ENCODE results near the gene VDAC2.

Gene VDAC2, protein sequence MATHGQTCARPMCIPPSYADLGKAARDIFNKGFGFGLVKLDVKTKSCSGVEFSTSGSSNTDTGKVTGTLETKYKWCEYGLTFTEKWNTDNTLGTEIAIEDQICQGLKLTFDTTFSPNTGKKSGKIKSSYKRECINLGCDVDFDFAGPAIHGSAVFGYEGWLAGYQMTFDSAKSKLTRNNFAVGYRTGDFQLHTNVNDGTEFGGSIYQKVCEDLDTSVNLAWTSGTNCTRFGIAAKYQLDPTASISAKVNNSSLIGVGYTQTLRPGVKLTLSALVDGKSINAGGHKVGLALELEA

GRCh38 chr10:75210282-75211006, at the start of gene VDAC2:
Gene VDAC2, plus strand, starts transcription at chr10:75210796. Its CDS starts 363 bp downstream, at chr10:75211159.
- peak; percentile 96 for DNase-seq (ENCODE audit: low spot score)
- Mint-ChIP-seq H3K4me1 (ENCODE audit: low read depth) (peaks cover 31% of the 10 kb centered on the region), H3K4me3 (peak within 1 kb of the TSS; percentile 97), H3K9me3 (no peaks in the 10 kb centered on the region), H3K27ac (peak within 1 kb of the TSS; percentile 100), H3K36me3 (ENCODE audit: low read depth) (peaks cover 33% of the 10 kb centered on the region), H3K27me3 (ENCODE audit: low read depth) (no peaks in the 10 kb centered on the region)

DNA sequence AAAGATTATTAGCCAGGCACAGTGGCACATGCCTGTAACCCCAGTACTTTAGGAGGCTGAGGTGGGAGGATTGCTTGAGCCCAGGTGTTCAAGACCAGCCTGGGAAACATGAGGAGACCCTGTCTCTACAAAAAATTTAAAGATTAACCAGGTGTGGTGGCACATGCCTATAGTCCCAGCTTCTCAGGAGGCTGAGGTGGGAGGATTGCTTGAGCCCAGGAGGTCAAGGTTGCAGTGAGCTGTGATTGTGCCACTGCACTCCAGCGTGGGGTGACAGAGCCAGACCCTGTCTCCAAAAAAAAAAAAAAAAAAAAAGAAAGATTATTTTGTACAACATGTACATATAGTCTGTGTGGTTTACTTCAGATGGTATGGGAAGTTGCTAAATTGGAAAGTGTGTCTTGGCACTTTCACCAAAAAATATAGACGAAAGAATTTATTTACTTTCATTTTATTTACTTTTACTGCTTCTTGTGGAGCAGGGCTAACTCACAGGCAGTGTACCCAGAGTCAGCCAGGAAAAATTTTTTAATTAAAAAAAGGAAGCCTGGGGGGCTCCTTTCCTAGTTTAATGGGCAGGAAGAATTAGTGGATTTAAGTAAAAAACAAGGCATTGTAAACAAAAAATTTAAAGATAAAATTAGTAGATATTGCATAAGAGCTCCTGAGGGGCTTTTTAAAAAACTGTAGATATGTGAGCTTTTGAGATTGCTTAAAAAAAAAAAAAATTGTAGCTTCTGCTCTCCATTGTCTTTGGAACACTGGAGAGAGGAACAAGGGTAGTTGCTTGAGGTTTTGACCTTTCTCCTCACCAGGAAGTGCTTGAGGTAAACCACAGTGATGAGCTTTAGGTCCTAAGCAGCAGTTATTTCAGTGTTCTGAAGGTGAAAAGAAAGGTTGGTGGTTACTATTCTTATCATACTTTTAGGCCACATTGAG, 44.6 kb upstream of the VDAC2 start:
- no peaks in the 10 kb centered on the region for H3K27me3 Mint-ChIP-seq (ENCODE audit: low read depth)
- peaks cover 19% of the 10 kb centered on the region for H3K36me3 Mint-ChIP-seq (ENCODE audit: low read depth)
- H3K9me3 Mint-ChIP-seq = no peaks in the 10 kb centered on the region
- DNase-seq (ENCODE audit: low spot score) = peak; percentile 37
- peak overlapping the region; percentile 67 for H3K4me3 Mint-ChIP-seq
- H3K27ac Mint-ChIP-seq = peak overlapping the region; percentile 91
- H3K4me1 Mint-ChIP-seq (ENCODE audit: low read depth) = peaks cover 33% of the 10 kb centered on the region

GRCh38 chr10:75166623-75166972, 44.0 kb upstream of the VDAC2 start:
- no peak for DNase-seq (ENCODE audit: low spot score)
- Mint-ChIP-seq H3K27me3 (ENCODE audit: low read depth) (no peaks in the 10 kb centered on the region), H3K9me3 (no peaks in the 10 kb centered on the region), H3K4me3 (peak overlapping the region; percentile 67), H3K4me1 (ENCODE audit: low read depth) (peaks cover 30% of the 10 kb centered on the region), H3K36me3 (ENCODE audit: low read depth) (peaks cover 16% of the 10 kb centered on the region), H3K27ac (peak overlapping the region; percentile 91)

DNA sequence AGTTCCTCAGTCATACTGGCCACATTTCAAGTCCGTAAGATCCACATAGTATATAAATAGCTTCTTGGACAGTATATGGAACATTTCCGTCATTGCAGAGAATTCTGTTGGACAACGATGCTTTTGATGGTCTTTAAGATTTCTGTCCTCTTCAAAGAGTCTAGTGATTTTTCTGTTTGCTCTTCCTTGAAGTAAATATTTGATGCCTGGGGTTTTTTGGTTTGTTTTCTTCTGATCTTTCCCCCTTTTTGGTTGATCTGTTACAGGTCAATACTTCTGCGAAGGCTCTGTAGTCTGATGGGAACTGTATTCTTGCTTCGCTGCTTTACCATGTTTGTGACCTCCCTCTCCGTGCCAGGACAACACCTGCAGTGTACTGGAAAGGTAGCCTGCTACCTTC, 42.3 kb upstream of the VDAC2 start:
- Mint-ChIP-seq H3K9me3 (no peaks in the 10 kb centered on the region), H3K36me3 (ENCODE audit: low read depth) (peaks cover 16% of the 10 kb centered on the region), H3K4me1 (ENCODE audit: low read depth) (peaks cover 30% of the 10 kb centered on the region), H3K27ac (peak overlapping the region; percentile 67), H3K4me3 (peak overlapping the region; percentile 38), H3K27me3 (ENCODE audit: low read depth) (no peaks in the 10 kb centered on the region)
- no peak for DNase-seq (ENCODE audit: low spot score)

GRCh38 chr10:75170215-75170614, 40.4 kb upstream of the VDAC2 start:
- H3K27ac Mint-ChIP-seq = no peak overlapping the region

GRCh38 chr10:75175046-75175445, 35.5 kb upstream of the VDAC2 start:
- Mint-ChIP-seq H3K9me3 (no peaks in the 10 kb centered on the region), H3K4me3 (no peak overlapping the region), H3K4me1 (ENCODE audit: low read depth) (peaks cover 20% of the 10 kb centered on the region), H3K27ac (no peak overlapping the region), H3K27me3 (ENCODE audit: low read depth) (no peaks in the 10 kb centered on the region), H3K36me3 (ENCODE audit: low read depth) (peaks cover 20% of the 10 kb centered on the region)
- DNase-seq (ENCODE audit: low spot score) = no peak

More at GRCh38 chr10:75170215-75170614, 40.4 kb upstream of the VDAC2 start:
- no peak for DNase-seq (ENCODE audit: low spot score)
- no peaks in the 10 kb centered on the region for H3K27me3 Mint-ChIP-seq (ENCODE audit: low read depth)
- H3K9me3 Mint-ChIP-seq = no peaks in the 10 kb centered on the region
- peaks cover 20% of the 10 kb centered on the region for H3K36me3 Mint-ChIP-seq (ENCODE audit: low read depth)
- H3K4me1 Mint-ChIP-seq (ENCODE audit: low read depth) = peaks cover 27% of the 10 kb centered on the region
- no peak overlapping the region for H3K4me3 Mint-ChIP-seq

GRCh38 chr10:75176046-75176445, 34.5 kb upstream of the VDAC2 start:
- H3K4me3 Mint-ChIP-seq = no peak overlapping the region
- no peaks in the 10 kb centered on the region for H3K9me3 Mint-ChIP-seq
- H3K36me3 Mint-ChIP-seq (ENCODE audit: low read depth) = peaks cover 18% of the 10 kb centered on the region
- no peaks in the 10 kb centered on the region for H3K27me3 Mint-ChIP-seq (ENCODE audit: low read depth)
- H3K27ac Mint-ChIP-seq = no peak overlapping the region
- peaks cover 19% of the 10 kb centered on the region for H3K4me1 Mint-ChIP-seq (ENCODE audit: low read depth)
- no peak for DNase-seq (ENCODE audit: low spot score)

GRCh38 chr10:75176736-75177135, 33.9 kb upstream of the VDAC2 start:
- no peaks in the 10 kb centered on the region for H3K27me3 Mint-ChIP-seq (ENCODE audit: low read depth)

DNA sequence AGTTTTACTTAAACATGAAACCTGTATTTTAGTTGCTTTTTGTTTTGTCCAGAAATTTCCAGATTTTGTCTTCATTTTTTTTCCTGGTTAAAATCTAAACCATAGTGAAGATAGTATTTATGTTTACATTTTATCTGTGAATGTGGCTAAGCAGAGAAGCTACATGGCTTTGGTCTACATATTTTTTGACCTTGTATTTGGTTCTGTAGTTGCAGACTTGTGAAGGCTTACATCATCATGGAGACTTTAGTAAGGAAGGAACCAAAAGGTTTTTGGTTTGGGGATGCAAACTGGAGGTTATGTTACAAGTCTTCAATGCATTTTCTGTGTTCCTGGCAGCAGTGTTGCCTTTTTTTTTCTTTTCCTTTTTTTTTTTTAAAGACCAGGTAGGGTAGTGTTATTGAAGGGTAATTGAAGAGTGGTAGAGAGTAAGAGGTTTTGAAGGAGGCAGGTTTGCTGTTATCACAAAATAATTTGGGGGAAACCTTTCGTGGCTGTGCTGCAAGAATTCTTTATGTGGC, 30.9 kb upstream of the VDAC2 start:
- Mint-ChIP-seq H3K27me3 (ENCODE audit: low read depth) (no peaks in the 10 kb centered on the region), H3K27ac (peak overlapping the region; percentile 43), H3K36me3 (ENCODE audit: low read depth) (peaks cover 21% of the 10 kb centered on the region), H3K4me1 (ENCODE audit: low read depth) (peaks cover 24% of the 10 kb centered on the region), H3K4me3 (no peak overlapping the region), H3K9me3 (no peaks in the 10 kb centered on the region)
- no peak for DNase-seq (ENCODE audit: low spot score)

More at GRCh38 chr10:75176736-75177135, 33.9 kb upstream of the VDAC2 start:
- H3K9me3 Mint-ChIP-seq = no peaks in the 10 kb centered on the region
- no peak overlapping the region for H3K4me3 Mint-ChIP-seq
- no peak overlapping the region for H3K27ac Mint-ChIP-seq
- peaks cover 19% of the 10 kb centered on the region for H3K36me3 Mint-ChIP-seq (ENCODE audit: low read depth)
- no peak for DNase-seq (ENCODE audit: low spot score)
- peaks cover 24% of the 10 kb centered on the region for H3K4me1 Mint-ChIP-seq (ENCODE audit: low read depth)

GRCh38 chr10:75180592-75180991, 30.0 kb upstream of the VDAC2 start:
- Mint-ChIP-seq H3K9me3 (no peaks in the 10 kb centered on the region), H3K36me3 (ENCODE audit: low read depth) (peaks cover 17% of the 10 kb centered on the region), H3K4me3 (no peak overlapping the region), H3K27ac (no peak overlapping the region), H3K27me3 (ENCODE audit: low read depth) (no peaks in the 10 kb centered on the region), H3K4me1 (ENCODE audit: low read depth) (peaks cover 21% of the 10 kb centered on the region)
- no peak for DNase-seq (ENCODE audit: low spot score)

- peaks cover 14% of the 10 kb centered on the region for H3K36me3 Mint-ChIP-seq (ENCODE audit: low read depth)
- DNase-seq (ENCODE audit: low spot score) = no peak
- H3K9me3 Mint-ChIP-seq = no peaks in the 10 kb centered on the region
- H3K4me1 Mint-ChIP-seq (ENCODE audit: low read depth) = peaks cover 21% of the 10 kb centered on the region
- H3K27ac Mint-ChIP-seq = no peak overlapping the region
- H3K4me3 Mint-ChIP-seq = no peak overlapping the region
- no peaks in the 10 kb centered on the region for H3K27me3 Mint-ChIP-seq (ENCODE audit: low read depth)
These were observed 29.5 kb upstream of the VDAC2 start for GRCh38 chr10:75181073-75181472.

- Mint-ChIP-seq H3K4me1 (ENCODE audit: low read depth) (peaks cover 18% of the 10 kb centered on the region), H3K27ac (no peak overlapping the region), H3K9me3 (no peaks in the 10 kb centered on the region), H3K27me3 (ENCODE audit: low read depth) (no peaks in the 10 kb centered on the region), H3K4me3 (no peak overlapping the region), H3K36me3 (ENCODE audit: low read depth) (peaks cover 5% of the 10 kb centered on the region)
- no peak for DNase-seq (ENCODE audit: low spot score)
These were observed 24.3 kb upstream of the VDAC2 start for GRCh38 chr10:75186310-75186709.

- Mint-ChIP-seq H3K9me3 (no peaks in the 10 kb centered on the region), H3K36me3 (ENCODE audit: low read depth) (peaks cover 3% of the 10 kb centered on the region), H3K27ac (peak overlapping the region; percentile 67), H3K4me1 (ENCODE audit: low read depth) (peaks cover 14% of the 10 kb centered on the region), H3K4me3 (no peak overlapping the region), H3K27me3 (ENCODE audit: low read depth) (no peaks in the 10 kb centered on the region)
- DNase-seq (ENCODE audit: low spot score) = peak; percentile 46
These were observed 22.6 kb upstream of the VDAC2 start for GRCh38 chr10:75187961-75188426.

All from T-helper 2 cell treated with Interferon-gamma antibody and Interleukin-4, amounts not matched to agents 5 μg/mL and 100 μg/mL, for 36 hours (primary cell).